GM12878 (cell line): Measurements from ENCODE around the gene BIVM. TPM values are rescaled to one million over a fixed set of nuclear protein-coding genes. Genes with fewer than 3 reads are reported as not detected.

ENCODE experiments used
- ATAC-seq: fragments of 200-7000 bp; cut with Tn5 transposase; 3 replicates; pipeline ENCODE4 v1.9.1; 2020; ENCODE audit warnings: mild to moderate bottlenecking, moderate library complexity
- BruUV-seq: library from RNA; stranded (reverse); fragments of 400-500 nt; replicated peaks from 2 replicates; lab custom pipeline; 2021; lab: Mats Ljungman, UMichigan
- CTCF ChIA-PET: fragments of 300-600 bp; sonication (Branson Sonifier 250); formaldehyde crosslinking; extraction: SDS; loops from one replicate; lab custom pipeline; 2021; ENCODE audit warnings: inconsistent platforms; lab: Yijun Ruan, JAX
- POLR2A ChIA-PET: fragments of 350-600 bp; formaldehyde crosslinking; extraction: SDS; loops from one replicate; lab custom pipeline; 2021; ENCODE audit warnings: inconsistent platforms; lab: Charles Lee
- RAD21 ChIA-PET: fragments of 300-600 bp; sonication (Branson Sonifier 250); formaldehyde crosslinking; loops from one replicate; lab custom pipeline; 2023; ENCODE audit warnings: antibody characterized with exemption; ENCODE audit not compliant: unreplicated experiment; lab: Charles Lee
- SMC1A ChIA-PET: fragments of 300-600 bp; sonication (Branson Sonifier 250); formaldehyde crosslinking; loops from one replicate; lab custom pipeline; 2023; ENCODE audit not compliant: unreplicated experiment, uncharacterized antibody; lab: Charles Lee
- DNase-seq: peaks from one replicate; pipeline ENCODE4 v3.0.0-alpha.2; 2011; ENCODE audit warnings: low read depth, low spot score
- FAIRE-seq: peaks from 3 replicates; lab custom pipeline; 2011; peaks lifted over from hg19 to GRCh38; lab: Jason Lieb, UNC
- H2AFZ ChIP-seq: 2 replicates; pipeline ENCODE4 v1.6.0; 2011; ENCODE audit warnings: low read depth, low read length, control low read depth; ENCODE audit not compliant: control insufficient read depth
- H3K27ac ChIP-seq: 2 replicates; pipeline ENCODE4 v1.5.1; 2011; ENCODE audit warnings: control low read depth; ENCODE audit not compliant: control insufficient read depth, insufficient read depth
- H3K27me3 ChIP-seq, 2 experiments: replicated peaks in 1 of 2; 2 replicates each; pipeline versions ENCODE4 v1.6.0 to v1.6.1; 2011; ENCODE audit warnings: low read length in 1 of 2; ENCODE audit not compliant: control insufficient read depth in 2 of 2, insufficient read depth in 2 of 2
- H3K36me3 ChIP-seq, 2 experiments: 2 replicates each; pipeline ENCODE4 v1.5.1; 2011; ENCODE audit warnings: low read length in 1 of 2; ENCODE audit not compliant: control insufficient read depth in 2 of 2, insufficient read depth in 2 of 2
- H3K4me1 ChIP-seq: 2 replicates; pipeline ENCODE4 v1.6.1; 2011; ENCODE audit warnings: mild to moderate bottlenecking, low read length, moderate library complexity, mixed read lengths; ENCODE audit not compliant: control insufficient read depth, insufficient read depth
- H3K4me2 ChIP-seq: 2 replicates; pipeline ENCODE4 v1.6.0; 2011; ENCODE audit warnings: control low read depth; ENCODE audit not compliant: control insufficient read depth, insufficient read depth
- H3K4me3 ChIP-seq: fragments of 200-600 bp; sonication (generic); 2 replicates; pipeline ENCODE4 v1.5.1; 2016
- H3K79me2 ChIP-seq: 2 replicates; pipeline ENCODE4 v1.6.0; 2011; ENCODE audit warnings: low read length; ENCODE audit not compliant: control insufficient read depth, insufficient read depth
- H3K9ac ChIP-seq: 2 replicates; pipeline ENCODE4 v1.8.0; 2011; ENCODE audit warnings: low read length, control low read depth, mixed read lengths; ENCODE audit not compliant: control insufficient read depth, insufficient read depth
- H3K9me3 ChIP-seq: replicated peaks from 3 replicates; pipeline ENCODE4 v1.5.1; 2011; ENCODE audit warnings: mild to moderate bottlenecking, low read length; ENCODE audit not compliant: control insufficient read depth, insufficient read depth
- H4K20me1 ChIP-seq: 2 replicates; pipeline ENCODE4 v1.6.0; 2011; ENCODE audit not compliant: control insufficient read depth, insufficient read depth
- BCL3 ChIP-seq: IDR thresholded peaks from 2 replicates; pipeline ENCODE4 v1.6.1; 2011; ENCODE audit warnings: borderline replicate concordance, low read depth, mild to moderate bottlenecking, moderate library complexity, low read length; ENCODE audit not compliant: insufficient read depth, poor library complexity, severe bottlenecking
- BMI1 ChIP-seq: fragments of 450-650 bp; IDR thresholded peaks from 2 replicates; pipeline ENCODE4 v1.6.1; 2016; ENCODE audit warnings: mild to moderate bottlenecking, moderate library complexity, borderline replicate concordance
- CBX3 ChIP-seq: fragments of 200-600 bp; sonication (generic); IDR thresholded peaks from 2 replicates; pipeline ENCODE4 v1.6.1; 2016; ENCODE audit warnings: low read depth, borderline replicate concordance
- CEBPB ChIP-seq, 2 experiments: fragments of 150-350 bp in 1 of 2; IDR thresholded peaks; 2 replicates each; pipeline ENCODE4 v1.6.1; 2012 to 2014; ENCODE audit warnings: low read depth in 2 of 2, low read length in 2 of 2, borderline replicate concordance in 1 of 2, inconsistent platforms in 1 of 2
- CHD1 ChIP-seq: IDR thresholded peaks from 2 replicates; pipeline ENCODE4 v1.6.1; 2012; ENCODE audit warnings: low read depth, low read length, improper control_type of control experiment
- CHD4 ChIP-seq: fragments of 200-600 bp; sonication (generic); IDR thresholded peaks from 2 replicates; pipeline ENCODE4 v1.6.1; 2016; ENCODE audit warnings: mild to moderate bottlenecking
- CTCF ChIP-seq, 3 experiments: IDR thresholded peaks in 2 of 3; conservative IDR thresholded peaks in 1 of 3; 2 replicates each; pipeline ENCODE4 v1.5.1; 2011; ENCODE audit warnings: low read depth in 3 of 3, low read length in 3 of 3, mild to moderate bottlenecking in 3 of 3, control low read depth in 2 of 3, moderate library complexity in 2 of 3, inconsistent platforms in 1 of 3, mixed read lengths in 1 of 3; ENCODE audit not compliant: control insufficient read depth in 2 of 3, insufficient read depth in 1 of 3; ENCODE audit errors: extremely low read depth in 1 of 3
- EP300 ChIP-seq, 2 experiments: fragments of 150-350 bp in 1 of 2; IDR thresholded peaks; 2 replicates each; pipeline ENCODE4 v1.6.1; 2011 to 2012; ENCODE audit warnings: low read depth in 2 of 2, low read length in 2 of 2, borderline replicate concordance in 1 of 2, improper control_type of control experiment in 1 of 2, inconsistent platforms in 1 of 2; ENCODE audit not compliant: control insufficient read depth in 1 of 2
- HDAC2 ChIP-seq: fragments of 200-600 bp; sonication (generic); IDR thresholded peaks from 2 replicates; pipeline ENCODE4 v1.6.1; 2017
- IKZF1 ChIP-seq: fragments of 450-650 bp; conservative IDR thresholded peaks from 2 replicates; pipeline ENCODE4 v1.6.1; 2017; ENCODE audit warnings: antibody characterized with exemption, mild to moderate bottlenecking
- PAX8 ChIP-seq: fragments of 450-650 bp; IDR thresholded peaks from 2 replicates; pipeline ENCODE4 v1.6.1; 2017; ENCODE audit warnings: mild to moderate bottlenecking, moderate library complexity
- RELB ChIP-seq: fragments of 450-650 bp; IDR thresholded peaks from 2 replicates; pipeline ENCODE4 v1.6.1; 2017; ENCODE audit warnings: low read depth, mild to moderate bottlenecking, moderate library complexity
- SIX5 ChIP-seq: IDR thresholded peaks from 2 replicates; pipeline ENCODE4 v1.6.1; 2011; ENCODE audit warnings: mild to moderate bottlenecking, low read depth, low read length, moderate library complexity; ENCODE audit not compliant: severe bottlenecking
- WGBS: methylation state at CpG from one replicate; pipeline ENCODE4 v1.1.6; 2016; ENCODE audit warnings: low lambda C conversion rate; ENCODE audit not compliant: insufficient replicate concordance, insufficient coverage; ENCODE audit errors: missing lambda C conversion rate; 5-methylcytosine and 5-hydroxymethylcytosine counted together
- in situ Hi-C: fragments of 300-500 bp; cut with MboI; formaldehyde crosslinking; loops from 9 replicates; pipeline ENCODE4 v1.14.3; 2018; ENCODE audit warnings: mixed read lengths
- intact Hi-C: fragments of 100-400 bp; cut with micrococcal nuclease; formaldehyde crosslinking; loops from one replicate; pipeline ENCODE4 v1.14.2; 2022; ENCODE audit not compliant: unreplicated experiment
- polyA plus RNA-seq, 11 experiments: library from polyadenylated mRNA; depleted of rRNA in 4 of 11; unstranded in 6 of 11; stranded (reverse) in 5 of 11; fragments of >200 nt; fragmentation: Nextera tagmentation in 4 of 11; fragmentation: Illumina TruSeq in 1 of 11; extraction: Ambion mirVana in 4 of 11; extraction: Trizol in 1 of 11; gene quantifications; 1 replicate in 1 of 11; 2 replicates in 10 of 11; pipeline versions ENCODE4 v1.2.1 to v1.2.3, GENCODE V29; 2011 to 2016; ENCODE audit warnings: inconsistent platforms in 2 of 11, missing spikeins in 2 of 11, low read depth in 1 of 11
- total RNA-seq, 4 experiments: library from RNA; depleted of rRNA in 3 of 4; stranded (reverse); fragments of >200 nt in 3 of 4; fragmentation: Illumina TruSeq in 1 of 4; extraction: Trizol in 1 of 4; gene quantifications; 2 replicates each; pipeline versions ENCODE4 v1.2.1 to v1.2.3, GENCODE V29; 2013 to 2021
- TF ChIP-seq, protein P1 (sequence below): fragments of 450-650 bp; IDR thresholded peaks from 2 replicates; pipeline ENCODE4 v1.6.1; 2017; ENCODE audit warnings: mild to moderate bottlenecking, low read depth, inconsistent platforms; ENCODE audit not compliant: poor library complexity, severe bottlenecking
- TF ChIP-seq, protein P2 (sequence below): IDR thresholded peaks from 2 replicates; pipeline ENCODE4 v1.6.1; 2012; ENCODE audit warnings: low read length, inconsistent platforms

BIVM gene
- total and polyA plus RNA-seq, 10 of the 15 experiments (the other 5 are each of a cell fraction or from before 2014, with no cell fraction given), result 3.4 to 20.1 (median 14.1) TPM

- H3K9ac ChIP-seq, result no peak overlapping the region
- WGBS, result 97% methylated on average over 3 of the region's 3 CpGs
- ChIA-PET RAD21 (no interaction called here), CTCF (no interaction called here), POLR2A (no interaction called here), SMC1A (no interaction called here)
- H4K20me1 ChIP-seq, result no peaks in the 10 kb centered on the region
- H3K4me1 ChIP-seq, result peaks cover 4% of the 10 kb centered on the region; the same call in 1 of the 2 replicates
- intact Hi-C loops (no loop called here), in situ Hi-C loops (no loop called here)
- 0 out of 2 replicates have a peak overlapping the region, but pooled peaks have one; percentile 3 for H3K4me2 ChIP-seq
- no peak for ATAC-seq
- peaks cover 0 to 33% of the 10 kb centered on the region in 2 experiments for H3K36me3 ChIP-seq
- no peak overlapping the region for H2AFZ ChIP-seq
- no peak overlapping the region for H3K27ac ChIP-seq
- DNase-seq, result no peak
- no peak overlapping the region for H3K4me3 ChIP-seq
- no TSS peak for BruUV-seq
- H3K9me3 ChIP-seq, result no peaks in the 10 kb centered on the region
- peaks cover 27% of the 10 kb centered on the region for H3K79me2 ChIP-seq
- H3K27me3 ChIP-seq, result no peaks in the 10 kb centered on the region
- FAIRE-seq, result no peak
- TF ChIP-seq CEBPB (IDR thresholded peaks at IDR 0.05; ENCODE audit: borderline replicate concordance in 1 of 2, low read depth in 2 of 2, low read length in 2 of 2) (no peak), BCL3 (no peak), RELB (no peak), IKZF1 (no peak), CHD4 (no peak), CHD1 (no peak), SIX5 (no peak), CBX3 (no peak), CTCF (IDR thresholded peaks at IDR 0.05 in 2 of 3, conservative IDR thresholded peaks at IDR 0.05 in 1 of 3; ENCODE audit: control insufficient read depth in 2 of 3, extremely low read depth in 1 of 3, insufficient read depth in 1 of 3, low read depth in 3 of 3, low read length in 3 of 3) (no peak), BMI1 (no peak), EP300 (IDR thresholded peaks at IDR 0.05; ENCODE audit: borderline replicate concordance in 1 of 2, control insufficient read depth in 1 of 2, low read depth in 2 of 2, low read length in 2 of 2) (no peak), HDAC2 (no peak), PAX8 (no peak)
- TF ChIP-seq, protein P1, sequence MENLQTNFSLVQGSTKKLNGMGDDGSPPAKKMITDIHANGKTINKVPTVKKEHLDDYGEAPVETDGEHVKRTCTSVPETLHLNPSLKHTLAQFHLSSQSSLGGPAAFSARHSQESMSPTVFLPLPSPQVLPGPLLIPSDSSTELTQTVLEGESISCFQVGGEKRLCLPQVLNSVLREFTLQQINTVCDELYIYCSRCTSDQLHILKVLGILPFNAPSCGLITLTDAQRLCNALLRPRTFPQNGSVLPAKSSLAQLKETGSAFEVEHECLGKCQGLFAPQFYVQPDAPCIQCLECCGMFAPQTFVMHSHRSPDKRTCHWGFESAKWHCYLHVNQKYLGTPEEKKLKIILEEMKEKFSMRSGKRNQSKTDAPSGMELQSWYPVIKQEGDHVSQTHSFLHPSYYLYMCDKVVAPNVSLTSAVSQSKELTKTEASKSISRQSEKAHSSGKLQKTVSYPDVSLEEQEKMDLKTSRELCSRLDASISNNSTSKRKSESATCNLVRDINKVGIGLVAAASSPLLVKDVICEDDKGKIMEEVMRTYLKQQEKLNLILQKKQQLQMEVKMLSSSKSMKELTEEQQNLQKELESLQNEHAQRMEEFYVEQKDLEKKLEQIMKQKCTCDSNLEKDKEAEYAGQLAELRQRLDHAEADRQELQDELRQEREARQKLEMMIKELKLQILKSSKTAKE, result no peak
- TF ChIP-seq, protein P2, sequence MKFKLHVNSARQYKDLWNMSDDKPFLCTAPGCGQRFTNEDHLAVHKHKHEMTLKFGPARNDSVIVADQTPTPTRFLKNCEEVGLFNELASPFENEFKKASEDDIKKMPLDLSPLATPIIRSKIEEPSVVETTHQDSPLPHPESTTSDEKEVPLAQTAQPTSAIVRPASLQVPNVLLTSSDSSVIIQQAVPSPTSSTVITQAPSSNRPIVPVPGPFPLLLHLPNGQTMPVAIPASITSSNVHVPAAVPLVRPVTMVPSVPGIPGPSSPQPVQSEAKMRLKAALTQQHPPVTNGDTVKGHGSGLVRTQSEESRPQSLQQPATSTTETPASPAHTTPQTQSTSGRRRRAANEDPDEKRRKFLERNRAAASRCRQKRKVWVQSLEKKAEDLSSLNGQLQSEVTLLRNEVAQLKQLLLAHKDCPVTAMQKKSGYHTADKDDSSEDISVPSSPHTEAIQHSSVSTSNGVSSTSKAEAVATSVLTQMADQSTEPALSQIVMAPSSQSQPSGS, result no peak
Observed at GRCh38 chr13:102852556-102852955, 53.6 kb downstream of the BIVM start.
